Measurements from ENCODE around the gene HIPK2. TPM values are rescaled to one million over a fixed set of nuclear protein-coding genes. Genes with fewer than 3 reads are reported as not detected.

The HIPK2 gene
- total and polyA plus RNA-seq, 2 experiments from 2014 or later = 7.3 to 16.9 TPM

DNA sequence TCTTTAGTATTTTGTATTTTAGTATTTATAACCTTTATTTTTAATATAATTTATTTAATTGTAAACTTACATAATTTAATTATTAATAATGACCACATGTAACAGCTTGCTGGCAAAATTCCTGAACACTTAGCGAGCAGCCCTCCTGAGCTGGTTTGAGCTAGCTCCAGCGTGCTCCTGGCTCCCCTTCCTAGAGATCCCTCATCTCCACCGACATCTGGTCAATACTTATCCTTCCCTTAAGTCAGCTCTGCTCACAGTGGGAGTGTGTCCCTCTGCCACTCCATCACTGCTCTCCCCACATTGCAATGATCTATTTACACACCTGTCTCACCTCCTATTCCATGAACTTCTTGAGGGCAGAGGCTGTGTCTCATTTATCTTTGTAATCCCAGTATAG, 30.6 kb upstream of the HIPK2 start:
- H3K27me3 ChIP-seq (ENCODE audit: insufficient read depth) = no peaks in the 10 kb centered on the region
- no peaks in the 10 kb centered on the region for H4K20me1 ChIP-seq (replicated peaks; ENCODE audit: insufficient read depth)

DNA sequence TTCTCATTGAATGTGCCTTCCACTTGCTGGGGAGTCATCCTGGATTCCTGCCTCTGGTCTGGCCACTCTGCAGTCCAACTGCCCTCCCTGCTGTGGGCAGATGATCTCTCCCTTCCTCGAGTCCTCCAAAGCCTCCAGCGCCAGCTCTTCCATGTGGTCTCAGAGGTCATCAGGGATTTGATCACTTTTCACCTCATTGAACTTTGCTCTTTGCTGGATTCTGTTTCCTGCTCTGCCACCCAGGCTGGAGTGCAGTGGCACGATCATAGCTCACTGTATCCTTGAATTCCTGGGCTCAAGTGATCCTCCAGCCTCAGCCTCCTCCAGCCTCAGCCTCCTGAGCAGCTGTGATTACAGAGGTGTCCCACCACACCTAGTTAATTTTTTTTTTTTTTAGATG, 29.2 kb upstream of the HIPK2 start:
- Histone ChIP-seq H3K4me3 (no peak overlapping the region), H2AFZ (peak overlapping the region; percentile 23; the same call in 1 of the 2 replicates), H3K9me2 (ENCODE audit: insufficient read depth) (no peaks in the 10 kb centered on the region), H3K4me2 (no peak overlapping the region), H3K27ac (ENCODE audit: low read depth) (no peak overlapping the region), H4K20me1 (replicated peaks; ENCODE audit: insufficient read depth) (no peaks in the 10 kb centered on the region), H3K79me2 (replicated peaks; ENCODE audit: insufficient read depth) (no peaks in the 10 kb centered on the region), H3K36me3 (ENCODE audit: insufficient read depth) (no peaks in the 10 kb centered on the region; the same call in 1 of the 2 replicates), H3K27me3 (ENCODE audit: insufficient read depth) (no peaks in the 10 kb centered on the region), H3F3A (replicated peaks; ENCODE audit: low read depth) (no peaks in the 10 kb centered on the region), H3K4me1 (ENCODE audit: insufficient read depth) (no peaks in the 10 kb centered on the region)
- Mint-ChIP-seq H3K27ac (no peak overlapping the region), H3K4me1 (no peaks in the 10 kb centered on the region), H3K9me3 (peaks cover 34% of the 10 kb centered on the region), H3K36me3 (ENCODE audit: low read depth) (peaks cover 24% of the 10 kb centered on the region), H3K27me3 (ENCODE audit: insufficient read depth, low read depth, poor library complexity) (peaks cover 5% of the 10 kb centered on the region), H3K4me3 (no peak overlapping the region)
- ATAC-seq = no peak
- DNase-seq (ENCODE audit: low spot score) = no peak
- TF ChIP-seq, protein P1, sequence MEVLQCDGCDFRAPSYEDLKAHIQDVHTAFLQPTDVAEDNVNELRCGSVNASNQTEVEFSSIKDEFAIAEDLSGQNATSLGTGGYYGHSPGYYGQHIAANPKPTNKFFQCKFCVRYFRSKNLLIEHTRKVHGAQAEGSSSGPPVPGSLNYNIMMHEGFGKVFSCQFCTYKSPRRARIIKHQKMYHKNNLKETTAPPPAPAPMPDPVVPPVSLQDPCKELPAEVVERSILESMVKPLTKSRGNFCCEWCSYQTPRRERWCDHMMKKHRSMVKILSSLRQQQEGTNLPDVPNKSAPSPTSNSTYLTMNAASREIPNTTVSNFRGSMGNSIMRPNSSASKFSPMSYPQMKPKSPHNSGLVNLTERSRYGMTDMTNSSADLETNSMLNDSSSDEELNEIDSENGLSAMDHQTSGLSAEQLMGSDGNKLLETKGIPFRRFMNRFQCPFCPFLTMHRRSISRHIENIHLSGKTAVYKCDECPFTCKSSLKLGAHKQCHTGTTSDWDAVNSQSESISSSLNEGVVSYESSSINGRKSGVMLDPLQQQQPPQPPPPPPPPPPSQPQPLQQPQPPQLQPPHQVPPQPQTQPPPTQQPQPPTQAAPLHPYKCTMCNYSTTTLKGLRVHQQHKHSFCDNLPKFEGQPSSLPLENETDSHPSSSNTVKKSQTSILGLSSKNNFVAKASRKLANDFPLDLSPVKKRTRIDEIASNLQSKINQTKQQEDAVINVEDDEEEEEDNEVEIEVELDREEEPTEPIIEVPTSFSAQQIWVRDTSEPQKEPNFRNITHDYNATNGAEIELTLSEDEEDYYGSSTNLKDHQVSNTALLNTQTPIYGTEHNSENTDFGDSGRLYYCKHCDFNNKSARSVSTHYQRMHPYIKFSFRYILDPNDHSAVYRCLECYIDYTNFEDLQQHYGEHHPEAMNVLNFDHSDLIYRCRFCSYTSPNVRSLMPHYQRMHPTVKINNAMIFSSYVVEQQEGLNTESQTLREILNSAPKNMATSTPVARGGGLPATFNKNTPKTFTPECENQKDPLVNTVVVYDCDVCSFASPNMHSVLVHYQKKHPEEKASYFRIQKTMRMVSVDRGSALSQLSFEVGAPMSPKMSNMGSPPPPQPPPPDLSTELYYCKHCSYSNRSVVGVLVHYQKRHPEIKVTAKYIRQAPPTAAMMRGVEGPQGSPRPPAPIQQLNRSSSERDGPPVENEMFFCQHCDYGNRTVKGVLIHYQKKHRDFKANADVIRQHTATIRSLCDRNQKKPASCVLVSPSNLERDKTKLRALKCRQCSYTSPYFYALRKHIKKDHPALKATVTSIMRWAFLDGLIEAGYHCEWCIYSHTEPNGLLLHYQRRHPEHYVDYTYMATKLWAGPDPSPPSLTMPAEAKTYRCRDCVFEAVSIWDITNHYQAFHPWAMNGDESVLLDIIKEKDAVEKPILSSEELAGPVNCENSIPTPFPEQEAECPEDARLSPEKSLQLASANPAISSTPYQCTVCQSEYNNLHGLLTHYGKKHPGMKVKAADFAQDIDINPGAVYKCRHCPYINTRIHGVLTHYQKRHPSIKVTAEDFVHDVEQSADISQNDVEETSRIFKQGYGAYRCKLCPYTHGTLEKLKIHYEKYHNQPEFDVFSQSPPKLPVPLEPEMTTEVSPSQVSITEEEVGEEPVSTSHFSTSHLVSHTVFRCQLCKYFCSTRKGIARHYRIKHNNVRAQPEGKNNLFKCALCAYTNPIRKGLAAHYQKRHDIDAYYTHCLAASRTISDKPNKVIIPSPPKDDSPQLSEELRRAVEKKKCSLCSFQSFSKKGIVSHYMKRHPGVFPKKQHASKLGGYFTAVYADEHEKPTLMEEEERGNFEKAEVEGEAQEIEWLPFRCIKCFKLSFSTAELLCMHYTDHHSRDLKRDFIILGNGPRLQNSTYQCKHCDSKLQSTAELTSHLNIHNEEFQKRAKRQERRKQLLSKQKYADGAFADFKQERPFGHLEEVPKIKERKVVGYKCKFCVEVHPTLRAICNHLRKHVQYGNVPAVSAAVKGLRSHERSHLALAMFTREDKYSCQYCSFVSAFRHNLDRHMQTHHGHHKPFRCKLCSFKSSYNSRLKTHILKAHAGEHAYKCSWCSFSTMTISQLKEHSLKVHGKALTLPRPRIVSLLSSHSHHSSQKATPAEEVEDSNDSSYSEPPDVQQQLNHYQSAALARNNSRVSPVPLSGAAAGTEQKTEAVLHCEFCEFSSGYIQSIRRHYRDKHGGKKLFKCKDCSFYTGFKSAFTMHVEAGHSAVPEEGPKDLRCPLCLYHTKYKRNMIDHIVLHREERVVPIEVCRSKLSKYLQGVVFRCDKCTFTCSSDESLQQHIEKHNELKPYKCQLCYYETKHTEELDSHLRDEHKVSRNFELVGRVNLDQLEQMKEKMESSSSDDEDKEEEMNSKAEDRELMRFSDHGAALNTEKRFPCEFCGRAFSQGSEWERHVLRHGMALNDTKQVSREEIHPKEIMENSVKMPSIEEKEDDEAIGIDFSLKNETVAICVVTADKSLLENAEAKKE (CRISPR knock-in tag; IDR thresholded peaks at IDR 0.05) = no peak
- TF ChIP-seq EZH2phosphoT487 (IDR thresholded peaks at IDR 0.05; ENCODE audit: unreplicated experiment) = no peak
- no peak for TF ChIP-seq ZNF114 (CRISPR knock-in tag; IDR thresholded peaks at IDR 0.05)
- TF ChIP-seq, protein P2, sequence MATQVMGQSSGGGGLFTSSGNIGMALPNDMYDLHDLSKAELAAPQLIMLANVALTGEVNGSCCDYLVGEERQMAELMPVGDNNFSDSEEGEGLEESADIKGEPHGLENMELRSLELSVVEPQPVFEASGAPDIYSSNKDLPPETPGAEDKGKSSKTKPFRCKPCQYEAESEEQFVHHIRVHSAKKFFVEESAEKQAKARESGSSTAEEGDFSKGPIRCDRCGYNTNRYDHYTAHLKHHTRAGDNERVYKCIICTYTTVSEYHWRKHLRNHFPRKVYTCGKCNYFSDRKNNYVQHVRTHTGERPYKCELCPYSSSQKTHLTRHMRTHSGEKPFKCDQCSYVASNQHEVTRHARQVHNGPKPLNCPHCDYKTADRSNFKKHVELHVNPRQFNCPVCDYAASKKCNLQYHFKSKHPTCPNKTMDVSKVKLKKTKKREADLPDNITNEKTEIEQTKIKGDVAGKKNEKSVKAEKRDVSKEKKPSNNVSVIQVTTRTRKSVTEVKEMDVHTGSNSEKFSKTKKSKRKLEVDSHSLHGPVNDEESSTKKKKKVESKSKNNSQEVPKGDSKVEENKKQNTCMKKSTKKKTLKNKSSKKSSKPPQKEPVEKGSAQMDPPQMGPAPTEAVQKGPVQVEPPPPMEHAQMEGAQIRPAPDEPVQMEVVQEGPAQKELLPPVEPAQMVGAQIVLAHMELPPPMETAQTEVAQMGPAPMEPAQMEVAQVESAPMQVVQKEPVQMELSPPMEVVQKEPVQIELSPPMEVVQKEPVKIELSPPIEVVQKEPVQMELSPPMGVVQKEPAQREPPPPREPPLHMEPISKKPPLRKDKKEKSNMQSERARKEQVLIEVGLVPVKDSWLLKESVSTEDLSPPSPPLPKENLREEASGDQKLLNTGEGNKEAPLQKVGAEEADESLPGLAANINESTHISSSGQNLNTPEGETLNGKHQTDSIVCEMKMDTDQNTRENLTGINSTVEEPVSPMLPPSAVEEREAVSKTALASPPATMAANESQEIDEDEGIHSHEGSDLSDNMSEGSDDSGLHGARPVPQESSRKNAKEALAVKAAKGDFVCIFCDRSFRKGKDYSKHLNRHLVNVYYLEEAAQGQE (IDR thresholded peaks at IDR 0.05; ENCODE audit: unreplicated experiment) = no peak
- no peak for TF ChIP-seq STAT1 (IDR thresholded peaks at IDR 0.05; ENCODE audit: unreplicated experiment)

More for the DNA sequence above, 30.6 kb upstream of the HIPK2 start:
- Histone ChIP-seq H3K4me3 (no peak overlapping the region), H3F3A (replicated peaks; ENCODE audit: low read depth) (no peaks in the 10 kb centered on the region), H3K79me2 (replicated peaks; ENCODE audit: insufficient read depth) (no peaks in the 10 kb centered on the region), H2AFZ (no peak overlapping the region), H3K36me3 (ENCODE audit: insufficient read depth) (no peaks in the 10 kb centered on the region; the same call in 1 of the 2 replicates), H3K9me2 (ENCODE audit: insufficient read depth) (no peaks in the 10 kb centered on the region), H3K27ac (ENCODE audit: low read depth) (no peak overlapping the region), H3K4me1 (ENCODE audit: insufficient read depth) (no peaks in the 10 kb centered on the region), H3K4me2 (no peak overlapping the region)
- TF ChIP-seq EZH2 (IDR thresholded peaks at IDR 0.05; ENCODE audit: low read depth, unreplicated experiment) (no peak), JUNB (IDR thresholded peaks at IDR 0.05; ENCODE audit: unreplicated experiment) (no peak), NANOG (IDR thresholded peaks at IDR 0.05; ENCODE audit: borderline replicate concordance) (no peak), POLR2AphosphoS5 (IDR thresholded peaks at IDR 0.05; ENCODE audit: low read depth) (no peak)
- Mint-ChIP-seq H3K27ac (no peak overlapping the region), H3K27me3 (ENCODE audit: insufficient read depth, low read depth, poor library complexity) (peaks cover 5% of the 10 kb centered on the region), H3K4me1 (no peaks in the 10 kb centered on the region; the same call in 2 of the 3 replicates), H3K9me3 (peaks cover 20% of the 10 kb centered on the region), H3K4me3 (no peak overlapping the region), H3K36me3 (ENCODE audit: low read depth) (peaks cover 13% of the 10 kb centered on the region)
- ATAC-seq = no peak
- no peak for DNase-seq (ENCODE audit: low spot score)

Data from GM23338 (cell line).